ENCODE results near the gene SMG1.
"Not testable (repeated sequence)": the region's sequence is repeated elsewhere in the genome, so short reads cannot be mapped to it uniquely, and the experiment has no call there.

The SMG1 gene

GRCh38 chr16:18925986-18926865, at the start of gene SMG1:
TSS of gene SMG1 (minus strand) at chr16:18926408. CDS start at chr16:18926041, 367 bp downstream.
- DNase-seq (ENCODE audit: low read depth in 2 of 2): peak; percentile 89 to 91

- no peak for DNase-seq (ENCODE audit: low read depth in 2 of 2)
These were observed 48.9 kb upstream of the SMG1 start for GRCh38 chr16:18975109-18975508.

GRCh38 chr16:18969855-18970240, 43.6 kb upstream of the SMG1 start:
- DNase-seq (ENCODE audit: low read depth in 2 of 2): no peak

GRCh38 chr16:18969050-18969854, 43.0 kb upstream of the SMG1 start:
- DNase-seq (ENCODE audit: low read depth in 2 of 2): peak; percentile 48 to 58

GRCh38 chr16:18966791-18967190, 40.6 kb upstream of the SMG1 start:
- DNase-seq (ENCODE audit: low read depth in 2 of 2): no peak

GRCh38 chr16:18965555-18965954, 39.3 kb upstream of the SMG1 start:
- no peak for DNase-seq (ENCODE audit: low read depth in 2 of 2)

- DNase-seq (ENCODE audit: low read depth in 2 of 2): no peak
These were observed 32.9 kb upstream of the SMG1 start for GRCh38 chr16:18959031-18959505.

- no peak for DNase-seq (ENCODE audit: low read depth in 2 of 2)
These were observed 32.4 kb upstream of the SMG1 start for GRCh38 chr16:18958621-18959029.

- not testable (repeated sequence) for DNase-seq (ENCODE audit: low read depth in 2 of 2)
These were observed 30.5 kb upstream of the SMG1 start for GRCh38 chr16:18956658-18957241.

- not testable (repeated sequence) for DNase-seq (ENCODE audit: low read depth in 2 of 2)
These were observed 29.8 kb upstream of the SMG1 start for GRCh38 chr16:18955874-18956580.

- DNase-seq (ENCODE audit: low read depth in 2 of 2): no peak
These were observed 27.3 kb upstream of the SMG1 start for GRCh38 chr16:18953547-18953946.

GRCh38 chr16:18950469-18951185, 24.4 kb upstream of the SMG1 start:
- no peak for DNase-seq (ENCODE audit: low read depth in 2 of 2)

GRCh38 chr16:18948372-18949020, 22.3 kb upstream of the SMG1 start:
- no peak for DNase-seq (ENCODE audit: low read depth in 2 of 2)

- DNase-seq (ENCODE audit: low read depth in 2 of 2): no peak
These were observed 19.0 kb upstream of the SMG1 start for GRCh38 chr16:18945233-18945632.

GRCh38 chr16:18943414-18943813, 17.2 kb upstream of the SMG1 start:
- DNase-seq (ENCODE audit: low read depth in 2 of 2): no peak

GRCh38 chr16:18942061-18942460, 15.9 kb upstream of the SMG1 start:
- no peak for DNase-seq (ENCODE audit: low read depth in 2 of 2)

- DNase-seq (ENCODE audit: low read depth in 2 of 2): no peak
These were observed 15.3 kb upstream of the SMG1 start for GRCh38 chr16:18941471-18941870.

- no peak for DNase-seq (ENCODE audit: low read depth in 2 of 2)
These were observed 12.8 kb upstream of the SMG1 start for GRCh38 chr16:18938986-18939385.

GRCh38 chr16:18937390-18937789, 11.2 kb upstream of the SMG1 start:
- no peak for DNase-seq (ENCODE audit: low read depth in 2 of 2)

- DNase-seq (ENCODE audit: low read depth in 2 of 2): no peak
These were observed 10.6 kb upstream of the SMG1 start for GRCh38 chr16:18936727-18937340.
